HG02840 (cell line): ENCODE measurements around the gene KCNAB1.

Experiments
- ATAC-seq: cut with Tn5 transposase; IDR thresholded peaks from one replicate; pipeline ENCODE4 v1.9.1; 2021; ENCODE audit warnings: mild to moderate bottlenecking, moderate library complexity, moderate number of reproducible peaks; ENCODE audit not compliant: unreplicated experiment, low FRiP score

KCNAB1 gene

GRCh38 chr3:156577736-156578135 lies 457.4 kb downstream of the KCNAB1 start:
- no peak for ATAC-seq

GRCh38 chr3:156579427-156579851 lies 459.1 kb downstream of the KCNAB1 start:
- no peak for ATAC-seq

- ATAC-seq, result no peak
Measured at GRCh38 chr3:156581033-156581432, 460.7 kb downstream of the KCNAB1 start.

- ATAC-seq, result no peak
Measured at GRCh38 chr3:156581954-156582353, 461.6 kb downstream of the KCNAB1 start.

- no peak for ATAC-seq
Measured at GRCh38 chr3:156582532-156583183, 462.3 kb downstream of the KCNAB1 start.

- ATAC-seq, result no peak
Measured at GRCh38 chr3:156583469-156583868, 463.1 kb downstream of the KCNAB1 start.

- no peak for ATAC-seq
Measured at GRCh38 chr3:156586905-156587759, 466.8 kb downstream of the KCNAB1 start.

GRCh38 chr3:156587760-156588069 lies 467.3 kb downstream of the KCNAB1 start:
- no peak for ATAC-seq
